Posterior vena cava (tissue), 2 donors: ENCODE measurements around the gene UBE2V1. TPM values are rescaled to one million over a fixed set of nuclear protein-coding genes. Genes with fewer than 3 reads are reported as not detected.
"Not testable (repeated sequence)": the region's sequence is repeated elsewhere in the genome, so short reads cannot be mapped to it uniquely, and the experiment has no call there.

ENCODE experiments used
- DNase-seq: peaks from one replicate; pipeline ENCODE4 v3.0.0-alpha.2; 2020; ENCODE audit warnings: low spot score
- intact Hi-C, 2 donors: fragments of 100-400 bp; cut with DNase I; formaldehyde crosslinking; loops; one replicate each; pipeline versions ENCODE4 v1.14.1 to v1.14.2; 2022 to 2023
- total RNA-seq, 2 donors: library from RNA; stranded (reverse); fragmentation: NEBNext Ultra II Directional; extraction: Animal tissue kit (Norgen Biotek cat#: 25700); gene quantifications; one replicate each; pipeline ENCODE4 v1.2.1, GENCODE V29; 2021
- donor health status: DM: yes; HTN: yes; CAD: no.
- donor health status: DM: yes; HTN: yes; CAD: no.

Gene UBE2V1
- total RNA-seq, 2 donors from 2014 or later = 77.0 to 89.4 TPM

GRCh38 chr20:50102551-50102950 lies 10.4 kb downstream of the UBE2V1 start:
- intact Hi-C loops, DNase-seq: not testable (repeated sequence)

DNA sequence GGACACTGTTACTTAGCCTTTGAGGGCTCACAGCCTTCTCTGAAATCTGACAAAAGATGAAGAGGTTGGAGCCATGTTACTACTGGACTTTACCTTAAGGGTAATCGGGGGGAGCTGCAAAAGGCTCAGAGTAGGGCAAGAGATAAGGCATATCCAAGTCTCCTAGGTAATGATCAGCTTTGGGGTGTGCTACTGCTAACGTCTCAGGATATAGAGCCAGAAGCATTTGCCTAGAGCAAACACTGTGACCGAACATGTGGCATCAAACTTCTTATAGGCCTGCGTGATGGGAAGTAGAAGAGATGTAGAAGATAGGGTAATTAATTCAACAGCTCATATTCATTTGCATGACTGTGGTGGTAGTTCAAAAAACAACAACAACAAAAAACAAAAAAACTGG lies 11.1 kb downstream of the UBE2V1 start:
- intact Hi-C loops = no loop called here
- DNase-seq = no peak

GRCh38 chr20:50101281-50101680 lies 11.7 kb downstream of the UBE2V1 start:
- intact Hi-C loops = no loop called here
- no peak for DNase-seq

DNA sequence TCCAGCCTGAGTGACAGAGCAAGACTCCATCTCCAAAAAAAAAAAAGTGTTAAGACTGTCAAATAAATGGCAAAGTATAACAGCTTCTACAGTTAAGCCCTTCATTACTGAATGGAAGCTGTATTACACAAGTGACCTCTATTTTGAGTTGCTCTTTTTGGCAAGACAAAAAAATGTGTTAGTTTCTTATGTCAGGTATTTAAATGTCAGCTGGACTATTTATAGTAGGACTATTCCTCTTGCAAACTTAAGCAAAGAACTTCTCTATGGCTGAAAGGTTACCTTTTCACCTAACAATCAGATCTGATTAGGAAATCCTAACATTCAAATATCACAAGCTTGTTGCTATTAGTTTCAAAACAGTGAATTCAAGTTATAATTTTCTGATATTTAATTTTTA lies 12.4 kb downstream of the UBE2V1 start:
- intact Hi-C loops = no loop called here
- no peak for DNase-seq

GRCh38 chr20:50099565-50099991 lies 13.4 kb downstream of the UBE2V1 start:
- intact Hi-C loops = loop anchor here in 1 of 2 donors (5.0 kb wide), 1 partner anchor 292 kb away; no protein-coding TSS in a partner anchor
- no peak for DNase-seq

DNA sequence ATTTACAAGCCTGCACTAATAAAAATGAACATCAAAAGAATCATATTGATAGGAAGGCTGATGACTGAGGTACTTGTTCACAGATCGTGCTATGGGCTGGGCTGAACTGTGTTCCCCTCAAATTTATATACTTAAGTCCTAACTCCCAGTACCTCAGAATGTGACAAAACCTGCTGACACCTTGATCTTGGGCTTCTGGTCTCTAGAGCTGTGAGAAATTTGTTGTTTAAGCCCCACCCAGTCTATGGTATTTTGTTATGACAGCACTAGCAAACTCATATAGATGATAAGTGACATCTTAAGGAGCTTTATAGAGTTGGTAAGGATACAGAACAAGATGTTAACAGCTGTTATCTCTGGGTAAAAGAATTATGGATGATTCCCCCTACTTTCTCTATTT lies 13.8 kb downstream of the UBE2V1 start:
- no peak for DNase-seq
- intact Hi-C loops = loop anchor here in 1 of 2 donors (5.0 kb wide), 1 partner anchor 292 kb away; no protein-coding TSS in a partner anchor

GRCh38 chr20:50098259-50098658 lies 14.7 kb downstream of the UBE2V1 start:
- intact Hi-C loops = loop anchor here in 1 of 2 donors (5.0 kb wide), 1 partner anchor 291 kb away; no protein-coding TSS in a partner anchor

GRCh38 chr20:50097843-50098242 lies 15.1 kb downstream of the UBE2V1 start:
- DNase-seq = no peak
- intact Hi-C loops = loop anchor here in 1 of 2 donors (5.0 kb wide), 1 partner anchor 291 kb away; no protein-coding TSS in a partner anchor

More at GRCh38 chr20:50098259-50098658, 14.7 kb downstream of the UBE2V1 start:
- DNase-seq = no peak

DNA sequence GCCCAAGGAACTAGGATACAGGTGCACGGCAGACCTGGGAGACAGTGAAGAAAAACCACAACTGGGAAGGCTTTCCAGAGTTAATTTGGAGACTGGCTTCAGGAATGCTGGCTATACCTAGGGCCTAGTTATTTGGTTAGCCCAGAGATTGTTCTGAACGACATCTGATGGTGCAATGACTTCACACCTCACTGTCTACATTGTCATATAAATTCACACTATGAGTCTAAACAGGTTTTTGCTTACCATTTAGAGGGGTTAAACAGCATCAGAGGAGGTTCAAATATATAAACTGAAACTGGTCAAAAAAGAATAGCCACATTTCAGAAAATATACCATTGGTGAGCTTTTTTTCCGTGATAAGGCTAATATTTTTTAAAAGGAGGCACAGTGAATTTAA lies 16.7 kb downstream of the UBE2V1 start:
- DNase-seq = no peak
- intact Hi-C loops = loop anchor here in 1 of 2 donors (5.0 kb wide), 1 partner anchor 289 kb away; no protein-coding TSS in a partner anchor

DNA sequence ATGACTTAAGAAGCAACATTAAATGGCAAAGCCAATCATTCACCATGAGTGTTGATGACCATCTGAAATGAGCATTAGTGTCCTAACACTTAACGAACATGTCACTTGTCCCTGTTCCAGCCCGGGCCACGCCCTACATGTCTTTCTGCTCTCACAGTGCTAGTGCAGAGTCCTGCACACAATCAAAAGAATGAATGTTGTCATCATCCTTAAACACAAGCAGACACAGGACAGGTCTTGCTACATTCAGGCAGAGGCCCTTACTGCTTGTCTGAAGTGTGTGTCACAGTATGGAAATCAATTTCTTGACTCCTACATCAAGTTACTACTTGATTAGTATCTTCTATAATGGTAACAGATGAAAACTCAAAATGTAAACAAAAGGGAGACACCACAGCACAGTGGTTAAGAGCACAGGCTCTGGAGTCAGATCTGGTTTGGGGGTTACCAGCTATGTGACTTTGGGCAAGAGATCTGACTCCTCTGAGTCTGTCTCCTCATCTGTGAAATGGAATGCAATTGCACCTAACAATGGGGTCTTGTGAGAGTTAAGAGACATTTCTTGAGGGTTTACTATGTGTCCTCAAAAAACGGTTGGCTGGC lies 17.4 kb downstream of the UBE2V1 start:
- intact Hi-C loops = loop anchor here in 1 of 2 donors (5.0 kb wide), 1 partner anchor 288 kb away; no protein-coding TSS in a partner anchor
- DNase-seq = no peak

DNA sequence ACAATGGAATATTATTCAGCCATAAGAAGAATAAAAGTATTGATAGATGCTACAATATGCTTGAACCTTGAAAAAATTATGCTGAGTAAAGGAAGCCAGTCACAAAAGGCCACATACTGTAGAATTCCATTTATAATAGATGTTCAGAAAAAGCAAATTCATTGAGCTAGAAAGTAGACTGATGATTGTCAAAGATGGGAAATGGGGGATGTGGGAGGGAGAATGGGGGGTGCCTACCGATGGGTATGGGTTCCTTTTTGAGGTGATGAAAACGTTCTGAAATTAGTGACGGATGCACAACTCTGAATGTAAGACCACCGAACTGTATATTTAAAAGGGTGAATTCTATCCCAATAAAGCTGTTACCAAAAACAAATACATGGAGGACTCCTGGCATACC lies 18.4 kb downstream of the UBE2V1 start:
- DNase-seq = no peak
- intact Hi-C loops = no loop called here

DNA sequence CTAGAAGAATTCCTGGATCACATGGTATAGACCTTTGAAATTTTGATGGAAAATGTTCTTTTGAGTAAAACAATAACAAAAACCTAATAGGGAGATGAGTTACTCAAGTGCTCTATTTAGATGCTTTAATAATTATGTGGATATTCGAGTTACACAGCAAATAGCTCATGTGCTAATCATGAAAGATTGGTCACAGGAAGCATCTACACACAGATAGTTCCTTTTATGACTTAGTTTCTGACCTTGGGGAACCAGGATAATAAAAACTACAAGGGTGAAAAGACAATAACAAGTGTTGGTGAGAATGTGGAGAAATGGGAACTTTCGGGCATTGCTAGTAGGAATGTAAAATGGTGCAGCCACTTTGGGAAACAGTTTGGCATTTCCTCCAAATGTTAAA lies 19.7 kb downstream of the UBE2V1 start:
- DNase-seq = no peak
- intact Hi-C loops = no loop called here

DNA sequence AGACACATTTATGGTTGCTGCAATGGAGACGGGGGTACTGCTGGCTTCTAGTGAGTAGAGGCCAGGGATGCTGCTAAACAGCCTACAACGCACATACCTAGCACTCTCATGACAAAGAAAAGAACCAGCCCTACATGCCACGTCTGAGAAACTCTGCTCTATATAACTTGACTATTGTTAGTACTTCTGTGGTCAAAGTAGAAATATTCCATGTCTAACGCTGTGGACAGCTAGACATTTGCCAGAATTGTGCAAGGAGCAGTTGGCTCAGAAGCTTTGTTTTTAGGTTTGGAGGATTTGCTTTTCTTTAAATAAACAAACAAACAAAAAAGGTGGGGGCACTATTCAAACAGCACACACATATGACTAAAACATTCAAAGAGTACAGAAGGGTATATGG lies 20.5 kb downstream of the UBE2V1 start:
- no peak for DNase-seq
- intact Hi-C loops = no loop called here

DNA sequence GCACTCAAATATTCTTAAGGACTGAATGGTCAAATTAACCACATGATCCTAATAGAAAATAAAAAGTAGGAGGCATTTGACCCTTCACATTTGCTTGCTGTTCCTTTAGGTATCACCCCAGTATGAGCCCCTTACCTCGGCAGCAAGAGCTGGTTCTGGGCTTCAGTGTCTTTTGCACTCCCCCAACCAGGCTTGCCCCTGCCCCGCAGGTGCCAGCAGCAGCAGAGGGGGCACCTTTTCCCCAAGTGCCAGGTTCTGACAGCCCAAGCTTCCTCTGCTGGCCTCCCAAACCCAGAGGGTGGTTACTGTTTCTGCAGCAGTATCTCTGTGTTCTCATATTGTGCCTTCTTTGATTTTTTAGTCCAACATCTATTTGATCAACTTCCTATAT lies 23.2 kb downstream of the UBE2V1 start:
- intact Hi-C loops = no loop called here
- no peak for DNase-seq

GRCh38 chr20:50089140-50089786 lies 23.7 kb downstream of the UBE2V1 start:
- intact Hi-C loops = no loop called here
- DNase-seq = no peak

GRCh38 chr20:50088022-50088421 lies 24.9 kb downstream of the UBE2V1 start:
- no peak for DNase-seq
- intact Hi-C loops = no loop called here

DNA sequence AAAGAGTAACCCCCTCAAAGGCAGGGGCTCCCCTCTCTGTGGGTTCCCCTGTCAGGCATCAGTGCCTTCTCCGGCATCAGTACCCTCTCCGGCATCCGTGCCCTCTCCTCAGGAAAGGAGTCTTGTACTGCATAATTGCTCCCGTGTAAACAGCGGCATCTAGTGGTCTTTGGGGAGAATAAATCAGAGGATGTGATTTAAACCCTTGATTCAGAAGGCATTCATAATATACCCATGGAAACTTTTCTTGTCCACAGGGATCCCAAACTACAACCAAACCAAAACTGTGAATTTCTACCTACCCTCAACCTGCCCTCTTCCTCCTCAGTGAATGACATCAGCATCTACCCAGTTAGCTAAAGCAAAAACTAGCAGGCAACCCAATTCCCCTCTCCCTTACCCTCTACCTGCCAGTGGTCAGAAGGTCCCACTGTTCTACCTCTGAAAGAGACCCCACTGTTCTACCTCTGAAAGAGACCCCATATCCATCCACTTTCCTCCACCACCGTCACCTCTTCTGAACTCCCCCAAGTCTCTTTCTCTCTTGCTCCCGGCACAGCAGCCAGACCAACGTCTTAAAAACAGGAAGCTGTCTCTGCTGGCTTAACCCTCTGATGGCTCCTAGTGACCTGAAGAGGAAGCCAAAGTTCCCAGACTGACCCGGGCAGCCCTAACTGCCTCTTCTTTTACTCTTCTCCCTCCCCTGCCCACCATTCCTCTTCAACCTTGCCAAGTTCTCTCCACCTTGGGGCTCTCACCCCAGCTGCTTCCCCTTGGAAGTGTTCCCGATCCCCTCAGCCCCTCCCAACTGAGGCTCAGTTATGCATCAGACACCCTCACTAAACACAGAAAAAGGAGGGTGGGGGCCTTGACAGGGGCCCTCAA lies 27.2 kb downstream of the UBE2V1 start:
- intact Hi-C loops = no loop called here
- DNase-seq = peak; percentile 77

- DNase-seq = no peak
- intact Hi-C loops = no loop called here
Observed at GRCh38 chr20:50085146-50085480, 27.8 kb downstream of the UBE2V1 start.

DNA sequence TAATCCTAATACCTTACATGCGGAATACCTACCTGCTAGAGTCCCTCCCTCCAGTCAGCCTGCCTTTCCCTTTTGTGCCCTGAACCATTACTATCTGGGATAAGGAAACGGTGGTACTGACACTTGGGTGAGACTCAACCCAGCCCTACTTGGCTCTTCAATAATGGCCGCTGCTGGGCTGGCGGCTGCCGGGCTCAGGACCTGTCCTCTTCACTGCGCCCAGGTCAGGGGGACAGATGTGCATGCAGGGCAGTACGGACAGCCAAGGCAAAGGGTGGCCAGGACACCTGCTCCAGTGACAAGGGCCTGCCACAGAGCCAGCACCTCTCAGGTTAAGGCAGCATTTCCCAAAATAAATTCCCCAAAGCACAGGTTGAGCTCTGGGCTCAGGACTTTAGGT lies 29.9 kb downstream of the UBE2V1 start:
- intact Hi-C loops = no loop called here
- DNase-seq = peak; percentile 62

GRCh38 chr20:50082056-50082455 lies 30.9 kb downstream of the UBE2V1 start:
- intact Hi-C loops = not testable (repeated sequence)
- peak; percentile 62 for DNase-seq
